Right cardiac atrium (tissue), 5 donors: Measurements from ENCODE around the gene PDLIM7. TPM values are rescaled to one million over a fixed set of nuclear protein-coding genes. Genes with fewer than 3 reads are reported as not detected.
"Not testable (repeated sequence)": the region's sequence is repeated elsewhere in the genome, so short reads cannot be mapped to it uniquely, and the experiment has no call there.

Experiments
- ATAC-seq, 2 donors: fragments of 200-7000 bp; cut with Tn5 transposase; one replicate each; pipeline versions ENCODE4 v1.8.0 to v1.9.1; 2020; ENCODE audit warnings: moderate library complexity in 2 of 2, mild to moderate bottlenecking in 1 of 2
- DNase-seq, 3 donors: peaks; one replicate each; pipeline ENCODE4 v3.0.0-alpha.2; 2020
- H3K27ac ChIP-seq: one replicate; pipeline ENCODE4 v1.5.1; 2013; ENCODE audit warnings: mild to moderate bottlenecking, low read length, control low read depth, moderate library complexity
- H3K27me3 ChIP-seq: one replicate; pipeline ENCODE4 v1.6.1; 2013; ENCODE audit not compliant: control insufficient read depth, insufficient read depth
- H3K4me1 ChIP-seq: one replicate; pipeline ENCODE4 v1.6.1; 2013; ENCODE audit warnings: low read length; ENCODE audit not compliant: control insufficient read depth, insufficient read depth
- H3K4me3 ChIP-seq: one replicate; pipeline ENCODE4 v1.5.1; 2013; ENCODE audit warnings: low read length, control low read depth
- H3K9me3 ChIP-seq: one replicate; pipeline ENCODE4 v1.6.1; 2013; ENCODE audit warnings: low read length; ENCODE audit not compliant: control insufficient read depth
- WGBS: extraction: QIAGEN DNeasy Blood & Tissue Kit; methylation state at CpG from one replicate; pipeline ENCODE4 v1.1.7; 2013; 5-methylcytosine and 5-hydroxymethylcytosine counted together
- intact Hi-C, 4 donors: fragments of 100-400 bp; cut with DNase I; formaldehyde crosslinking; loops; one replicate each; pipeline versions ENCODE4 v1.11.0 to v1.14.0; 2022 to 2023
- polyA plus RNA-seq: library from polyadenylated mRNA; stranded (reverse); fragments of 200-250 nt; gene quantifications from one replicate; pipeline ENCODE4 v1.2.3, GENCODE V29; 2013
- total RNA-seq, 4 donors: library from RNA; stranded (reverse); fragmentation: NEBNext Ultra II Directional; extraction: Animal tissue kit (Norgen Biotek cat#: 25700); gene quantifications; one replicate each; pipeline ENCODE4 v1.2.1, GENCODE V29; 2021
- donor health status: healthy with polysubstance abuse.
- donor health status: DM: no; HTN: yes; CAD: no.
- donor health status: DM: no; HTN: no; CAD: no.
- donor health status: DM: no; HTN: yes; CAD: no; lungs with severe emphysema.
- donor health status: DM: yes; HTN: yes; CAD: no.

Gene PDLIM7
- total and polyA plus RNA-seq, 5 donors: 35.0 to 71.5 (median 54.7) TPM

GRCh38 chr5:177489119-177489716, 8.2 kb downstream of the PDLIM7 start:
- Histone ChIP-seq H3K4me1 (peaks cover 6% of the 10 kb centered on the region), H3K27ac (no peak overlapping the region), H3K9me3 (no peaks in the 10 kb centered on the region), H3K27me3 (no peaks in the 10 kb centered on the region), H3K4me3 (no peak overlapping the region)
- DNase-seq (no peak), ATAC-seq (peak; percentile 1 to 17)
- 79% methylated on average over 26 of the region's 26 CpGs for WGBS
- intact Hi-C loops: no loop called here

GRCh38 chr5:177487975-177488374, 9.4 kb downstream of the PDLIM7 start:
- DNase-seq: no peak
- H3K27me3 ChIP-seq: no peaks in the 10 kb centered on the region
- no peaks in the 10 kb centered on the region for H3K4me1 ChIP-seq
- no peak for ATAC-seq
- whole genome bisulfite sequencing: 91% methylated on average over 15 of the region's 15 CpGs
- H3K27ac ChIP-seq: no peak overlapping the region
- intact Hi-C loops: no loop called here
- no peak overlapping the region for H3K4me3 ChIP-seq
- H3K9me3 ChIP-seq: no peaks in the 10 kb centered on the region

GRCh38 chr5:177487144-177487543, 10.3 kb downstream of the PDLIM7 start:
- H3K4me3 ChIP-seq: no peak overlapping the region
- H3K4me1 ChIP-seq: no peaks in the 10 kb centered on the region
- H3K27me3 ChIP-seq: no peaks in the 10 kb centered on the region
- H3K9me3 ChIP-seq: no peaks in the 10 kb centered on the region
- ATAC-seq: no peak
- DNase-seq: no peak
- intact Hi-C loops: no loop called here
- WGBS: 90% methylated on average over 8 of the region's 8 CpGs
- H3K27ac ChIP-seq: no peak overlapping the region

GRCh38 chr5:177486256-177486655, 11.1 kb downstream of the PDLIM7 start:
- no peak overlapping the region for H3K4me3 ChIP-seq
- intact Hi-C loops: no loop called here
- ATAC-seq: no peak
- H3K4me1 ChIP-seq: no peaks in the 10 kb centered on the region
- no peaks in the 10 kb centered on the region for H3K27me3 ChIP-seq
- H3K9me3 ChIP-seq: no peaks in the 10 kb centered on the region
- DNase-seq: no peak
- H3K27ac ChIP-seq: no peak overlapping the region
- WGBS: 95% methylated on average over 3 of the region's 3 CpGs

GRCh38 chr5:177485753-177486152, 11.7 kb downstream of the PDLIM7 start:
- intact Hi-C loops, H3K27ac ChIP-seq, H3K4me3 ChIP-seq, H3K9me3 ChIP-seq, H3K4me1 ChIP-seq, ATAC-seq, H3K27me3 ChIP-seq, DNase-seq: not testable (repeated sequence)
- WGBS: 97% methylated on average over 3 of the region's 3 CpGs

- WGBS: 76% methylated on average over 13 of the region's 13 CpGs
- intact Hi-C loops: no loop called here
- Histone ChIP-seq H3K4me3 (no peak overlapping the region), H3K27ac (no peak overlapping the region), H3K27me3 (no peaks in the 10 kb centered on the region), H3K9me3 (no peaks in the 10 kb centered on the region), H3K4me1 (peaks cover 2% of the 10 kb centered on the region)
- no peak for DNase-seq
- no peak for ATAC-seq
Measured at GRCh38 chr5:177484902-177485549, 12.4 kb downstream of the PDLIM7 start.

GRCh38 chr5:177483994-177484901, 13.2 kb downstream of the PDLIM7 start:
- H3K9me3 ChIP-seq: no peaks in the 10 kb centered on the region
- intact Hi-C loops: no loop called here
- no peak overlapping the region for H3K27ac ChIP-seq
- ATAC-seq (no peak), DNase-seq (no peak)
- peaks cover 5% of the 10 kb centered on the region for H3K4me1 ChIP-seq
- no peak overlapping the region for H3K4me3 ChIP-seq
- 87% methylated on average over 22 of the region's 22 CpGs for WGBS
- no peaks in the 10 kb centered on the region for H3K27me3 ChIP-seq

GRCh38 chr5:177483042-177483441, 14.4 kb downstream of the PDLIM7 start:
- Histone ChIP-seq H3K4me3 (no peak overlapping the region), H3K27ac (no peak overlapping the region), H3K9me3 (no peaks in the 10 kb centered on the region), H3K27me3 (no peaks in the 10 kb centered on the region), H3K4me1 (peaks cover 5% of the 10 kb centered on the region)
- DNase-seq: no peak
- intact Hi-C loops: no loop called here
- ATAC-seq: no peak
- 97% methylated on average over 9 of the region's 9 CpGs for WGBS

GRCh38 chr5:177482359-177482795, 15.0 kb downstream of the PDLIM7 start:
- ATAC-seq: no peak
- no peaks in the 10 kb centered on the region for H3K9me3 ChIP-seq
- no peak overlapping the region for H3K4me3 ChIP-seq
- WGBS: 91% methylated on average over 10 of the region's 10 CpGs
- no peak overlapping the region for H3K27ac ChIP-seq
- peak in 1 of 3 donors; percentile 63 for DNase-seq
- H3K27me3 ChIP-seq: no peaks in the 10 kb centered on the region
- intact Hi-C loops: no loop called here
- peaks cover 5% of the 10 kb centered on the region for H3K4me1 ChIP-seq

GRCh38 chr5:177479774-177480173, 17.6 kb downstream of the PDLIM7 start:
- no peak overlapping the region for H3K4me3 ChIP-seq
- peak overlapping the region; percentile 65 for H3K27ac ChIP-seq
- intact Hi-C loops: no loop called here
- H3K4me1 ChIP-seq: peaks cover 5% of the 10 kb centered on the region
- H3K27me3 ChIP-seq: no peaks in the 10 kb centered on the region
- ATAC-seq (peak; percentile 12 to 28), DNase-seq (no peak)
- H3K9me3 ChIP-seq: no peaks in the 10 kb centered on the region
- 19% methylated on average over 14 of the region's 14 CpGs for WGBS
